Stimulated activated CD4-positive, alpha-beta T cell treated with anti-CD3 and anti-CD28 coated beads, TNF-alpha, amount 100 ng/mL, for 4 hours (primary cell): ENCODE results near the gene SKI.

Experiments
- DNase-seq, 3 experiments: peaks; one replicate each; pipeline ENCODE4 v3.0.0-alpha.2; 2020; ENCODE audit warnings: low read depth in 3 of 3

The SKI gene

DNA sequence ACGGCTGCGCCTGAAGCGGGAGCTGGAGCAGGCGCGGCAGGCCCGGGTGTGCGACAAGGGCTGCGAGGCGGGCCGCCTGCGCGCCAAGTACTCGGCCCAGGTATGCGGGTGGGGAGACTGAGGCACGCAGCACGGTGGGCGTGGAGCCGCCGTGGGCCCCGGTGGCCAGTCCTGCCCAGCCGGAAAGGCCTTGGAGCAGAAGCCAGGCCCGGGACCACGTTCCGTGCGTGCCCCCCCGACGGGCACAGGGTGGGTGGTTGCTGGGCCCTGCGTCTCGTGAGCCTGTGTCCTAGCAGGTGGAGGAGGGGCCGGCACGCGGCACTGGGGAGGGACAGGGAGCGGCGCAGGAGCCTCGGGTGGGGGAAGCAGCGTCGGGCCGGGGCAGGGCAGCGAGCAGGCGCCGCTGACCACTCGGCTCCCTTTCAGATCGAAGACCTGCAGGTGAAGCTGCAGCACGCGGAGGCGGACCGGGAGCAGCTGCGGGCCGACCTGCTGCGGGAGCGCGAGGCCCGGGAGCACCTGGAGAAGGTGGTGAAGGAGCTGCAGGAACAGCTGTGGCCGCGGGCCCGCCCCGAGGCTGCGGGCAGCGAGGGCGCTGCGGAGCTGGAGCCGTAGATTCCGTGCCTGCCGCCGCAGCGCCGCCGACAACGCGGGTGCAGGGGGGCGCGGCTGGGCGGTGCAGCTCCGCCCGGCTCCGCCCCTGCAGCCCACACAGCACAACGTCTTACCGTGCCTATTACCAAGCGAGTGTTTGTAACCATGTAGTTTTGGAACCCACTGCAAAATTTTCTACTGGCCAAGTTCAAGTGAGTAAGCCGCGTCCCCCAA, 78.2 kb downstream of the SKI start:
- DNase-seq: no peak

GRCh38 chr1:2307064-2307605, 79.0 kb downstream of the SKI start:
- DNase-seq: no peak

- no peak for DNase-seq
Observed at GRCh38 chr1:2307972-2308371, 79.9 kb downstream of the SKI start.

DNA sequence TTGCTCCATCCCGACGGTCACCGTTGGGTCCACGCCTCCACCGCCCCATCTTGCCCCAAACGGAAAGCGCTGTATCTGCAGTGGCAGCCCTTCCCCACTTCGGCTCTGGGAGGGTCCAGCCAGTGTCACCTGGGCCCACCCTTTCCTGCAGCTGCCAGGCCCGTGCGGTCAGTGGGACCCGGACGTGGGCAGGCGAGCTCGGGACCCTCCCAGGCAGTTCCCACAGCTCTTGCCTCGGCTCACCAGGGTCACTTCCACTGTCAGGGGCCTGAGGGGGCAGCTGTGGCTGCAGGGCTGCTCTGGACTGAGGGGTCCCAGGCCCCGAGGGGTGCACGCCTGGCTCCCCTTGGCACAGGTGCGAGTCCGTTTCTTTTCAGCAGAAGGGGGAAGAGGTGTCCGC, 80.7 kb downstream of the SKI start:
- no peak for DNase-seq

GRCh38 chr1:2310332-2311183, 82.4 kb downstream of the SKI start:
- DNase-seq: no peak

DNA sequence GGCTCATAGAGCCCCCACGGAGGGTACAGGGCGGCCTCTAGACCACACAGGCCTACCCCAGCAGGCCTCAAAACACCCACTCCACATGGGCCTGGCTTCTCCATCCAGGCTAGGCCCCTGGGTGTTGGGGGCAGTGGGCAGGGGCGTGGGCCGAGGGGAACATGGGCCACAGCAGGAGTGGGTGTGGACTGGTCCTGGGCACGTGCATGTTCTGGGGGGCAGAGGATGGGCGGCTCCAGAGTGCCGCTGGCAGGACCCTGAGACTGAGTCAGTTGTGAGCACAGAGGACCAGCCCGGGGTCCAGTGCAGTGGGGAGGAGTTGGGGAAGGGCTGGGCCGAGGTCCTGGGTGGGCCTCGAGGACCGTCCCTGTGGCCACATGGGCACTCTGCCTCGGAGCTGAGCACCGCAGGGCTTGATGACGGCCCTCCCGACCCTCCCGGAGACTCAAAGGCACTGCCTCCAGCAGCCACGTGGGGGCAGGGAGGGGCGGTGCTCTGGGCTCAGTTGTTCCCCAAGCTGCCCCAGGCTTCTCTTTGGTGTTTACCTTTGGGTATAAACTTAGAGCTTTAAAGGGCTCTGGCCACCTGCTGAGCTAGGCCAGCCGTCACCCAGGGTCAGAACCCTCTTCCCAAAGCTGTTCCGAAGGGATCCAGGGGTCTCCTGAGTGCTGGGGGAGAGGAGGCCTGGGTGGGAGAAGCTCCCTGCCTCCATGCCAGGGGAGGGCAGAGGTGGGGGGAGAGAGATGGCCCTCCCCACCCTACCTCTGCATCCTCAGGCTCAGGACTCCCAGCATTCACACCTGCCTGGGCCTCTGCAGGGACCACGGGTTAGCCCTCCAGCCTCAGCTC, 83.3 kb downstream of the SKI start:
- peak in 2 of 3 experiments; percentile 40 to 44 for DNase-seq

- no peak for DNase-seq
Observed at GRCh38 chr1:2312160-2312514, 84.0 kb downstream of the SKI start.

- DNase-seq: no peak
Observed at GRCh38 chr1:2312515-2313301, 84.6 kb downstream of the SKI start.

DNA sequence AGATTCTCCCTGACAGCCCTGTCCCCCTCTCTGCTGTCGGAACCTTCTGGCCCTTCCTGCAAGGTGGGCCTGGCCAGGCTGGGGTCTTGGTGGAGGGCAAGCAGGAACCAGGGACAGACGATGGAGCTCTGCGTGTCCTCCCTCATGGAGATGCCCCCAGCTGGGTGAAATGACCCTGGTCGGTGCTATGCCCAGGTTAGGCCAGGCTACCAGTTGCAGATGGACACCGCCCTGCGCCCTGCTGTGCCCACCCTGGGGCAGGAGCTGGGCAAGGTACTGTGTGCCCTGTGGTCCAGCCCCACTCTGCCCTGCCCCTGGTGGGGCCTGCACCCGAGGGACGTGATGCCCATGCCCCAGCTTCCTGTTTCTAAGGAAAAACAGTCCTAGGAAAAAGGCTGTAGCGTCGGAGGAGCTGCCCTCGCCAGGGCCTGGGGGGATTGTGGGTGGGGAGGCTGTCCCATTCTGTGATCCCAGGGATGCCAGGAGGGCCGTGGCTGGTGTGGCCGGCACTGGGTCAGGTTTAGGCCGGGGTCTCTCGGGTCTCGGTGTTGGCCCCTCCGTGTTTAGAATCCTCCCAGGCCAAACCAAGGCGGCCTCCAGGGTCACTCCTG, 85.6 kb downstream of the SKI start:
- DNase-seq: no peak

GRCh38 chr1:2314273-2314802, 86.2 kb downstream of the SKI start:
- DNase-seq: no peak

GRCh38 chr1:2314803-2315673, 86.9 kb downstream of the SKI start:
- peak in 2 of 3 experiments; percentile 48 to 59 for DNase-seq

DNA sequence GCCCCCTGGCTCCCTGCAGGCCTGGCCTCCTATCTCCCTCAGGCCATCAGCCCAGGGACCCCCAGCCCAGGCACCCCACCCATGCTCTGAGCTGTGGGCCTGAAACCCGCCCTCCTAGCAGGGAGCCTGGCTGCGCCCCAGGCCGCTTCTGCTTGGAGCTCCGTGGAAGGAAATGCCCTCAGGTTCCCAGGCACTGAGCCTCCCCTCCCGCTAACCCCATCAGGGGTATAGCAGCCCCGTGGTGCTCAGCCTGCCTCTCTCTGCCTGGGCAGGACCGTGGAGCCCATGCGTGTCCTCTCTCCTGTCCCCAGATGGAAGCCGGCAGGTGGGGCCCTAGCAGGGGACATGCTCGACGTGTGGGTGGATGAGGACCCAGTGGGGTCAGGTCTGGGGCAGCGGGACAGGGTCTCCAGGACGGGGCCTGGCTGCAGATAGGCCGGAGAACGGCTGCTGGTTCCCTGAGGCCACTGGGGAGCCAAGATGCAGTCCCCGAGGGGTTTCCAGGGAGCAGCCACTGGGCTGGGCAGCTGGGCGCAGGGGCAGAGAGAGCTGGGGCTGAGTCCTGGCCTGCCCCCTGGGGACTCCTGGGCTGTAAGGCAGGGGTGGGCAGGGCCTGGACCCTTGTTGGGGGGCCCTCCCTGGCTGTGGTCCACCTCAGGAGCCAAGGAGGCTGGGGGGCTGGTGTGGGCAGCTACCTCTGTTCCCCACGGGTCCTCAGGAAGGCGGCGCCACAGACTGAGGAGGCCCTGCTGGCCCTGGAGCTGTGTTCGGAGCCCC, 87.7 kb downstream of the SKI start:
- DNase-seq: no peak

GRCh38 chr1:2316451-2316961, 88.4 kb downstream of the SKI start:
- DNase-seq: no peak

DNA sequence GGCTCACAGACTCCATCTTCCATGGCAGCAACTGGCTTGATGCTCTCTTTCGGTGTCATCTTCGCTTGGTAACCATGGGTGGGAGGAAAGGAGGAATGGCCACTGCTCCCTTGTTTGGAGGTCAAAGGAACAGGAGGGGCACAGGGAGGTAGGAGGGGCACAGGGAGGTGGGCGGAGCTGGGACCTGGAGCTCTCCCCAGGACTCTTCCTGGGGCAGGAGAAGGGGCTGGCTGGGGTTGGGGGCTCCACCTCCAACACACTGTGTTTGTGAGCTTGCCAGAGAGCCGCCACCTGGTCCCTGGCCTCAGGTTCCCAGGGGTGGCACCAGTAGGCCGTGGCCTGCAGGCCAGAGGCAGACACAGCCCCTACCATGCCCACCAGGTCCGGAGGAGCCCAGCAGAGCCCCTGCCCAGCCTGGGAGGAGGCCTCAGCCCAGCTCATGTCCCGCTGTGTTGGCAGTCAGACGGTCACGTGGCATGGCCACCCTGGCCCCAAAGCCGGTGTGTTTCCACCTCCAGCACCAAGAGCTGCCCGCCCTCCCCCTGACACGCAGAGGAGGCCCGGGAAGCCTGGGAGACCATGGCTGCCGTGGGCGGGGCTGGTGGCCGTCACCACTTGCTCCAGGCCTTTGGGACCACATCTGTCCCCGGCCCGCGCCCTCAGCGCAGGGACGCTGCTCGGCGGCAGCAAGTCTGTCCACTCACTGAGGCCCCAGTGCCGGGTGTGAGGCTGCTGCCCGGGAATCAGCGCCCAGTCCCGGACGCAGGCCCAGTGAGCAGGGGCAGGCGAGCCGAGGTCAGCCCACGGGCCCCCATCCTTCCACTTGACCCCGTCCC, 89.3 kb downstream of the SKI start:
- DNase-seq: no peak

DNA sequence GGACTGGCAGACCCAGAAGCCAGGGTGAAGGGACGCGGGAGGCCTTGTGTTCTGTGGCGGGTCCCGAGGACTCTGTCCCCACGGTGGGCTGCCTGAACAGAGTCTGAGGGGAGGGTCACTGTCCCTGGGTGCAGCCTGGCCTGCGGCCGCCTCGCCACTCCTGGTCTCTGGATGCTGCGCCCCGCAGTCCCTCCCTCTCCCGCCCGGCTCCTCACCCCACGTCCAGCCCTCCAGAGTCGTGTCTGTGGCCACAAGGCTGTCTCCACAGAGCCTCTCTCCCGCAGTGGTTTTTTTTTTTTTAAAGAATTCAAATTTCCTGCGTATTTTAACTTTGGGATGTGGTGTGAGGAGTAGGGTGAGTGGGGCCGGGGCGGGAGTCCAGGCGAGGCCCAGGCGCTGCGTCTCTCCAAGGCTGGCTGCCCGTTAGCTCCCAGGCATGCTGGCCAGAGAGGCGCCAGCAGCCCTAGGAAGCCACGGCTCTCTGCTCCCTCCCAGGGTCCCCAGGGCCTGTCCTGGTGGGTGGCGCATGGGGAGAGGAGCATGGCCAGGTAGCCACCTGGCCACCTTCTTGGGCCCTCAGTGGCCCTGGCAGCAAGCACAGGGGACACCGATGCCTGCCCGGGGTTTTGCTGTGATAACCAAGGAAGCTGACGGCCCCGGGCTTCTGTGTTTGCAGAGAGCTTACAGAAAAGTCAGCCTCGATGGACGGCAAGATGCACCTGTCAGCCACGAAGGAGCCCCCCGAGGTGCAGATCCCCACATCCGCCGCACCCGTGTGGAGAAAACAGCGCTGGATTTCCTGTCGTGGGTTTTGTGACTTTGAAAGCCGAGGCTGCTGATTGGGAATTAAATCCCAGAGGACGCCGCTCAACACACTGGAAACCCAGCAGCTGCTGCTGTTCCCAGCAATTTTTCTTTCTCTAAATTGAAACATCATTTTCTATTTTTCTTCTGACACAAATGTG, 90.5 kb downstream of the SKI start:
- no peak for DNase-seq

GRCh38 chr1:2319291-2319690, 91.2 kb downstream of the SKI start:
- DNase-seq: no peak
